Fibroblast of skin of left biceps (primary cell): ENCODE data around the gene POLR2B.
A peak's percentile ranks its signal among the peaks of the same experiment; 100 is the strongest.
"Not testable (repeated sequence)": the region's sequence is repeated elsewhere in the genome, so short reads cannot be mapped to it uniquely, and the experiment has no call there.

Experiments
- DNase-seq, 2 experiments: peaks; one replicate each; pipeline ENCODE4 v3.0.0-alpha.2; 2013; ENCODE audit warnings: low read depth in 2 of 2

Gene POLR2B

DNA sequence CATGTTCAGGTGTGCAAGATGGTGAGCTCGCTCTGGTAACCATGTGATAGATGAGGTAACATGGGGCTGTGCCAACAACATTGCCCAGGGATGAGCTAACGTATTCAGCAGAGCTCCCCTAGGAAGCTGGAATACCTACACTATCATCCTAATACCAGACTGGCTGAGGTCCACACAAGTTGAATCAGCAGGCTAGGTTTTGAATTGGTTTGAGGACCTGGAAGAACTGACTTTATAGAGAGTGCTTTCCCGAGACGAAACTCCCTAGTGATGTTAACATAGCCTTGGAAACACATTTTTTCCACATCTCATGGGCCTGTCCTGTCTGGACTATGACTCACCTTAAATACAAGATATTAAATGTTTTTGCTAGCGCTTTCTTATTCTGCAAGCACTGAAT lies 74.8 kb downstream of the POLR2B start:
- DNase-seq: peak in 1 of 2 experiments; percentile 39

DNA sequence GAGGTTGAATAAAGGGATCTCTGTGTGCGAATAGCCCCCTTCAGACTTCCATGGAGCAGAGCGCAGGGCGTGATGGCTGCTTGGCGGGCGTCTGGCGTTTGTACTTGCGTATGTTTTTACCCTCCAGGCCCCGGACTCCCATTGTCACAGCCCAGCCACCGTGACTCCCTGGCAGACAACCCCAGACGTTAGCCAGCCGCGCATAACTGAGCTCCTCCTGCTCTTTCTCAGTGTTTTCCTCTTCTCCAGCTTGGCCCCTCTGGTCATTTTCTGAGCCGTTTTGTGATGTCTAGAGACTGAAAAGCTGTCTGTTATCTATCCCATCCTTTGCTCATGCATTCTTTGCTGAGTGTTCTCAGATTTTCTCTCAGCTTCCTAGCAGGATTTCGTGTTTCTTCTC lies 77.2 kb downstream of the POLR2B start:
- DNase-seq: no peak

DNA sequence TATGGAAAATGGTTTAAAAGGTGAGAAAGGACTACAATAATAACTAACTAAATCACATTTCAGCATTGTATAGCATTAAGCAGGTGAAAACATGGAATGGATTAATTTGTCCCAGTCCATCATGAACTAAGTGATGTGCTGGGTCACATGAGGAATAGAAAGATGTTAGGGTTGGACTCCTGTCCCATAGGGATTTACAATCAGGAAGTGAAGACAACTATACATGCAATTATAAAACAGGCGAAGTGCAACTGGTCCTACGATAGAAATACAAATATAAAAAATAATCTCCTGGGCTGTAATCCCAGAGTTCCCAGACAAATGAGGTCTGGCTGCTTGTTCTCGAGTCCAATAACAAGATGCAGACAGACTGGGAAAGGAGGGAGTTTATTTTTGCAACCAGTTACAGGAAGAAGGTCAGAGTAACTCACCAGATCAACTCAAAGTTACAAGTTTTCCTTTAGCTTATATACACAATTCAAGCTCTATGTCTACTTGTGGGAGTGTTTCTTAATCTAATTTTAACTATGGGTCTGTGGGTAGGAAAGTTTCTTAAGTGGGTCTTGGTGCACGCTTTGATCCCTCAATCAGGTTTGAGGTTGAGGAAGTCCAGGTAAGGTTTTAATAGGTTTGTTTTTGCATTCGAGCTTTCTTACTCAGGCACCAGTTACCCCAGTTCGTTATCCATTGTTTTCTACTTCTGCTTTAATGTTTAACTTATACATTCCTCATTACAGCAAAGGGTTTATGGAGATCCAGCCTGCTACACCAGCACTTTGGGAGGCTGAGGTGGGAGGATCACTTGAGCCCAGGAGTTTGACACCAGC lies 81.4 kb downstream of the POLR2B start:
- DNase-seq: no peak

DNA sequence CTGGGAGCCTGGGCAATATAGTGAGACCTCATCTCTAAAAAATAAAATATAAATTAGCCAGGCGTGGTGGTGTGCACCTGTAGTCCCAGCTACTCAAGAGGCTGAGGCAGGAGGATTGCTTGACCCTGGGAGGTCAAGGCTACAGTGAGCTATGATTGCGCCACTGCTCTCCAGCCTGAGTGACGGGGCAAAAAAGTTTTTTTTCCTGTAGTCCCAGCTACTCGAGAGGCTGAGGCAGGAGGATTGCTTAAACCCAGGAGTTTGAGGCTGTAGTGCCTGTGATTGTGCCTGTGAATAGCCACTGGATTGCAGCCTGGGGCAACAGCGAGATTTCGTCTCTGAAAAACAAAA lies 82.0 kb downstream of the POLR2B start:
- DNase-seq: not testable (repeated sequence)

DNA sequence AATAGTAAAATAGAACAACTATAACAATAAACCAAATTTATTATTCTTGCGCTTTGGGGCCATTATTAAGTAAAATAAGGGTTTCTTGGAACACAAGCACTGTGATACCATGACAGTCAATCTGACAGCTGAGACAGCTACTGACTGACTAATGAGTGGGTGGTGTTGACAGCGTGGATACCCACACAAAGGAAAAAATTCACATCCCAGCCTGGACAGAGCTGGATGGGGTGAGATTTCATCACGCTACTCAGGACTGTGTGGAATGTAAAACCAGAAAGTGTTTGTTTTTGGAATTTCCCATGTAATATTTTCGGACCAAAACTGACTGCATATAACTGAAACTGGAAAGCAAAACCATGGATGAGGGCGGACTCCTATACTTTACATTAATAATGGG lies 82.7 kb downstream of the POLR2B start:
- DNase-seq: no peak

DNA sequence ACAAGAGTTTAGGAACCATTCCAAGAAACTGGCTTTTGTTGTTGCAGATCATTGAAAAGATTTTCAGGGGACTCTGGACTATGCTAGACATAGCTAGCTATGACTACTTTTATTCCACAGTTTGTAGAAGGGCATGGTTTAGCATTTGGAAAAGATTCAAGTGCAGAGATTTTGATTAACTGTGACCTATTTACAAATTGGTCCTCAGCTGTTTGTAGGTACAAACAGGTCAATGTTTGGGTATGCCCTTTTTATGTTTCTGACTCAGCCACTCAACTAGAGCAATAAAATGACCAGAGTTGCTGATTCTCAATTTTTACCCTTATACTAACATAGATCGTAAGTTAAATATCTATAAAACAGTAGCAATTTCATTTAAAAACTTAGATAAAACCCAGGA lies 84.8 kb downstream of the POLR2B start:
- DNase-seq: no peak

DNA sequence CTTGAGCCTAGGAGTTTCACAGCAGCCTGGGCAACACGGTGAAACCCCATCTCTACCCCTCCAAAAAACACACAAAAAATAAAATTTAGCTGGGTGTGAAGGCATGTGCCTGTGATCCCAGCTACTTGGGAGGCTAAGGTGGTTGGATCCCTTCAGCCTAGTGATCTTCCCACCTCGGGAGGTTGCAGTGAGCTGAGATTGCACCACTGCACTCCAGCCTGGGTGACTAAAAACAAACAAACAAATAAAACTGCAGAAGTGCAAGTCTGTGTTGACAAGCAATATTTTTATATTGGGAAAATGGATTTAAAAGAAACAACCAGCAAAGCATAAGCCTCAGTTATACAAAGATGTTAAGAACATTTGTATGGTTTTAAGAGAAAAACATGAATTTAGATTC lies 85.4 kb downstream of the POLR2B start:
- no peak for DNase-seq

DNA sequence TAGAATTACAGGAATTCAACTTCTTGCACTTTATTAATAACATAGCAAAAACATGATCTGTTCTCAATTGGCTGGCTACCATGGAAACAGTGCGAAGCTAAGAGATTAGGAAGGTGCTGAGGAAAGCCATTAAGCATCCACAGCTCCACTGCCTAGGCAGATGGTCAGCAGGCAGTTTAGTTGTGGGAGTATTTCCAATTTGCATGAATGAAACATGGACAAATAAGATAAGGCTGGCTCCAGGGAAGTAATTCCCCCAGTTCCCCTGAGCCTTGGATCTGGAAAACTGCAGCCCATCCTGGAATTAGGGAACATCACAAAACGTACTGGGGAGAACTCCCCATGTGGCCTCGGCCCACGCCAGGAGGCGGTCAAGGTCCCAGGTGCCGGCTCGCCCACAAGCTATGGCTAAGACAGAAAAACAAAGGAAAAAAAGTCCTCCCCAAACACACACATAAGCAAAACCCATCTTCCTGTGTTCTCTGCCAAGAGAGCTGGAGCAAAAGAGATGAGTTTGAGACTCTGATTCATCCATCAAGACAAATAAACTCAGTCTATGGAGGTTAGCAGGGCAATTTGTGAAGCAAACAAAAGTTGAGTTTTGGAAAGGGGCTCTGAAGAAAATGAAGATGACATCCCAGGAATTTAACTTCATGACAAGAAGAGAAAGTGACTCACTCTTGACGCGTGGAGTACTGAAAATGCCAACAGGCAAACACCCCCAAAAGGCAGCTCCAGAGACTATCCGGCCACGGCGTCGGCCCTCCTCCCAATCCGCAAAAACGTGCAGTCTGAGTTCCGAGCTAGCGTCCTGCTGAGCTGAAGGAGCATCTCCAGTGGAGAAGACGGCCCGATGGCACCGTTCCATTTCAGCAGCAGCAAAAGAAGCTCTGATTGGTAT lies 86.4 kb downstream of the POLR2B start:
- peak; percentile 73 to 78 for DNase-seq

DNA sequence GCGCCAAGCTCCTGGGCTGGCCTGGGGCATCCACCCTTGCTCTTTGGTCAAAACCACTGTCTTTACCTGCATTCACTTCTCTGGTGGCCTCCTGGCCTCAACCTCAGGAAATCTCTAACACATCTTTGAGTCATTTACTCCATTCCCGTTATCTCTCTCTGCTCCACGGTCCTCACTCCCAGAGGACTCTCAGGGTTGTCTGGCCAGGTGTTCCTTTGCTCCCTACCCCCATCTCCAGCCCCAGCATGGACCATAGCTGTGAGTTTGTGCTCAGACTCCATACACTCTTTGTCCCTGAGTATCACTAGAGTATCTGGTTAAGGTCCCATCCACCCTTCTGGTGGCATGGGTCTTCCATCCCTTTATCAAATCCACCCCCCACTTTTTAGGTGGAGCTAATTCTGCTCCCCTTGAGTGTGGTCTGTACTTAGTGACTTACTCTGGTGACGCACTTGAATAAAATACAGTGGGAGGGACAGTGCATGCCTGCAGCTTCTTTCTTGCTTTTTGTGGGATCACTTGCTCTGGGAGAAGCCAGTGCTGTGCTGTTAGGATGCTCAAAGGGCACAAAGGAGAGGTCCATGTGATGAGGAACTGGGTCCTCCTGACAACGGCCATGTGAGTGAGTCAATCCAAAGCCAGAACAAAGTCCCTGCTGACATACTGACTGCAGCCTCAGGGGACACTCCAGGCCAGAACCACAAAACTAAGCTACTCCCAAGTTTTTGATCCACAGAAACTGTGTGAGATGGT lies 87.2 kb downstream of the POLR2B start:
- DNase-seq: no peak

DNA sequence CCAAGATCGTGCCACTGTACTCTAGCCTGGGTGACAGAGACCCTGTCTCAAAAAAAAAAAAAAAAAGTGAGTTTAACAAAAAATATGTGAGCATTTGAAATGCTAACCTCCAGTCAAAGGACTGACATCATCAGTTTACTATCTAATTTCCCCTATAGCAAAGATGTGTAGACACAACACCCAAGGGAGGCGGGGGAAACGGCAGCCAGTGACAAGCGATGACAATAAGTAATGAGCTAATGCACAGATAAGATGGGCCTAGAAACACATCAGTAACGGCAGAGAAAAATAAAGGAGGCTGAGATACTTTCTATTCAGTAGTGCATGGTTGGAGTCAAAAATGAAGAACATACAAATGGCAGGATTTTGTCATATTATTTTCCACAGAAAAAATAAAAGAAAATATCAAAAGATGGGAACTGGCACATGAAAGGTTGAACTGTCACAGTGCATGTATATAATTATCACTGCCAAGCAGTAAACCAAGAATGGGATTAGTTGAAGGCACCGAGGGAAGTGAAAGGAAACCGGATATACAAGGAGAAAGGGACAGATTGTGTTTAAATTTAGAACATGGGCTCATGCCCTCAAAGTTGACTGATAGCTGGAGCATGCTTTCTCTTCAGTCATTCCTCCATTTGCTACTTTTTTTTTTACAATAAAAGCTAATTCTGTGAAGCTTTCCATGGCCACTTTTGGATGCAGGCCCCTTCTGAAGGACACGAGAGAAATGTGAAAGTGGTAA lies 89.7 kb downstream of the POLR2B start:
- DNase-seq: no peak

DNA sequence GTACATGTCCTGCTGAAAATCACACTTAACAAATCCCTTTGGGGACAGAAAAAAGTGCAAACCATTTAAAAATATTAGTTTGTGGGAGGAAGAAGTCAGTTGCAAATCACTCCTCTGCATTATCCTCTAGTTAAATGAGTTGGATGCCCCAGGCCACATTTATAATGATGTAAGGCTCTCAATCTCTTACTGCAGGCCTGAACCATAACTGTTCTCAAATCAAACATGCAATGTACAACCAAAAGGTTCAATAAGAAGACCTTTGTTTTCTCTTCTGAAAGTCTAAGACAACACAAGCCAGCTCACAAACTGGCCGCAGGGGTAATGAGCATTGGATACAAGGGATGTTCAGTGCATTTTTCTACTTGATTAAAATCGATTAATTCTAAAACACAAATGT lies 91.8 kb downstream of the POLR2B start:
- no peak for DNase-seq

DNA sequence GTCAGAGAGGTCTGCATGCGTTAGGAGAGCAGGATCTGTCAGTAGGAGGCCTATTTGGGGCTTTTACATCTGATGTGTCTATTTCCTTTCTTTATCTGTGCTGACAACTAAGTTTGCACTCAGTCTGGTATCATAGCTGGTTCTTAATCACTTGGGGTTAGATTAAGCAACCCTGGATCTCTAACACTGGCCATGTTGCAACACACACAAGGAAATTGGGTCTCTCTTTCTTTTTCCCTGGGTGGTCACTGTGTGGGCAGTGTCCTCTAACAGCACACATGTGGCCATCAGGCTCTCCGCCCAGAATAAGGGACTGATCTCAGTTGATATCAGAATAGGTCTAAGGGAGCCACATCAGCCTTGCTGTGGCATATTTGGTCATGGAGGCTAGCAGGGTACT lies 92.6 kb downstream of the POLR2B start:
- DNase-seq: peak in 1 of 2 experiments; percentile 23

DNA sequence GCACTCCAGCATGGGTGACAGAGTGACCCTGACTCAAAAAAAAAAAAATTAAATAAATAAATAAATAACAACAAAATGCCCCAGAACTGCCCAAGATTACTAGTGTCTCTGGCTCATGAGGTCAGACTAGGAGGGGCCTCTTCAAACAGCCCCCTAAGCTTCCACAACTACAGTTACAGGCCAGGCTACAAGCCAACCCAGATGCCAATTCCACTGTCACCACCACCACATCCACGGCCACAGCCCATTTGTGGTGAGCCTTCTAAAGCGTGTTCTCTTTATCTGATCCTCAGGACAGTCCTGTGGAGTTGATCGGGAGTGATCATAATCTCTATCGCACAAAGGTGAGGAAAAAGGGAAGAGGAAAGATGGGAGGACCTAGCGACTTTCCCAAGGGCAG lies 94.9 kb downstream of the POLR2B start:
- DNase-seq: no peak

DNA sequence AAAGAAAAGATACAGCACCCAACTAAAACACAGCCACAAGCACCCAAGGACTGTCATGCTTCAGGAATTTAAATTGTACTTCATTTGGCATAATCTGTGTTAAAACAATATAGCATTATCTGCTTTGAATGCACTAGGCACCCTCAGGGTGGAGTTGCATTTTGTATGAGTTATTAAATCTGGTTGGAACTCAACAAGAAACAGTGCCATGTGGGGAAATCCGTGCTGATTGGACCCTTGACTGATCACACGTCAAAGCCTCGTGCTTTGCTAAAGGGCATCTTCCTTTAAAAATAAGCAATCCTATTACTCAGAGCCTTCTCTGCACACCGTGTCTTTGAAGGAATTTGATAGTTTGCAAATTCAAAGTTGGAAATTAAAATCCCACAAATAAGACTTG lies 96.0 kb downstream of the POLR2B start:
- DNase-seq: no peak

DNA sequence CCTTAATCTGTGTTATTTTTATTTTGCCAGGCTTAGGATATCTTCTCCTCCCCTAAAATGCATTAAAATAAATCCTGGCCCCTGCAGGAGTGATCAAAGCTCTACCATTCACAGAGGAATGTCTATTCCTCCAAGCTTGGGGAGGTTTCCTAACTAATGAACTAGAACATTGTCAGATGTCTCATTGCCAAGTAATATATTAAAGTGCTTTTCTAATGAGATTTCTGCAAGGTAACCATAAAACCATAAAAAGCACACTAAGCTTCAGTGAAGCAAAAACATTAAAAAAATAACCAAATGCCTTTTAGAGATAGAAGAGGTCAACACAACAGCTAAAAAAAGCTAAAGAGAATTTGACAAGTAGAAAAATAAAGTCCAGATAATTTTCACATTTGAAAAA lies 96.7 kb downstream of the POLR2B start:
- no peak for DNase-seq

DNA sequence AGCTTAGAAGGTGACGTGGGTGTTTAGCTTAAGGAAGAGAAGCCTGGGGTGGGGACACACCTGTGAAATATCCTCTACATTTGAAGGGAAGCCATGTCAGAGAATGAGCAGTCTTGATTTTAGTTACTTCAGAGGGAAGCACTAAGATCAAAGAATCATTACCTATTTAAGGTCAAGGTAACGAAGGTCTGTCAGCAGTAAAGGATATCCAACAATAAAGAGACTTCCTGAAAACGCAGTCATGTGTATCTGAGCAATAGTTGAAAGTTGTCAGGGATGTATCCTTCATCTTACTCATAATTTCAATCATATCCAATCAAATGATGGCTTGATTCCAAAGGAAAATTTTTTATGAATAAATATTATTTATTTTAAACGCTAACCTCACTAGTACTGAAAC lies 98.0 kb downstream of the POLR2B start:
- DNase-seq: no peak

DNA sequence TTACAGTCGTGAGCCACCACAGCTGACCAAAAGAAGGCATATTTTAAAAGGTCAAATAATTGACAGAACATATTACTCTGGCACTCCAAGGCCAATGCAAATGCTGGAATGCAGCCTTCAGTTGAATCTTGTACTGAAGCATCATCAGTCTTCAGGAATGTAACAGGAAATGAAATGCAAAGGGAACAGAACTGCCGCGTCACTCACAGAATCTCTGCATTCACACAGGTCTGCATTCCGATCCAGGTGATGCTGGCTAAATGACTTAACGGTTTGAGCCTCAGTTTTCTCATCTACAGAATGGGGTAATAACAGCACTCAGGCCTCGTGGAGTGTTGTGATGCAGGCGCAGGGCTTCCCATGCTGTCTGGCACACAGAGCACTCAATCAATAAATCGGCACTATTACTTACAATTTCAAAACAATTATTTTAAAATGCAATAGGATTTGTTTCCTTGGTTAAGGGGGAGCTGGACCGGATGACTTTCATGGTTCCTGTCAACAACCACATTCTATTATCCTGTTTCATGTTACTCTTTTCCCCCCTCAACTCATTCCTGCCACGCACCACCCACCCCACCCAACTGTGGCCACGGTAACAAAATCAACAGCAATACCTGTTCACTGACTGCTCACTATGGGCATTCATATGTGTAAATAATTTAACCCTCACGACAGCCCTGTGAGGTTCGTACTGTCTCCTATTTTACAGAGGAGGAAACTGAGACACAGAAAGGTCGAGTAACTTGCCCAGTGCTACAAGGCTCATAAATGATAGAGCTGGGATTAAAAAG lies 99.1 kb downstream of the POLR2B start:
- peak in 1 of 2 experiments; percentile 41 for DNase-seq

DNA sequence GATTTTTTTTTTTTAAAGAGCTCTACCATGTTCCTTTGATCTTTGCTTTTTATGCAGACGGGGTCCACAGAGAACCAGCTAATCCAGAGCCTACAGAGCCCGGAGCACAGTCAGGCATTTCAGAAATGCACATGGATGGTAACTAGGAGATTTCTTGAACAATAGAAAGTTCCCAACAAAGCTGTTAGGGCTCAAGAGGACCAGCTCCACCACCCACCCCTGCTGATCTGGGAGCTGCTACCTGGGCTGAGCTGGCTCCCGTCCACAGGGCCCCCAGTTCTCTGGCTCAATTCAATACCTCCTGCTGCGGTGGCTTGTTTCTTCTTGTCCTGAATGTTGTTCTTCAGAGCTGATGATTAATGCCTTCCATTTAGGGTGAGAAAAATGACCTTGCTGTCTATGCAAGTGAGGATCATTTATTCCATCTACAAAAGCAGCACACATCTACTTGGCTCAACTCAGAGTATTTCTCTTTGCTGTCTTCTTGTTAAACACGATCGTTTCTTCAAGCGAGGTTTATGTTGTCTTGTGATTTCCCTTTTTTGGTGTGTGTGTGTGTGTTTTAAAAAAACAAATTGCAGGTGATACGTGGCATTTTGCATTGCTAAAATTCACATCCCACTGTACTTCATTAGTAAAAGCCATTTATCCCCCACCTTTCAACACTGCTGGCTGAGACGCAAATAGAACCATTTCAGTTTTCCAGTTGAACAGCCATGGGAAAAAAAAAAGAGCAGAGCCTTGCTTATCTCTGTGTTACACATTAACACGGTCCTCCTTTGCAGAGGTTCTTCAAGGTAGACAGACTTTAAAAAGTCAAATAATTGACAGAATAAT lies 100.2 kb downstream of the POLR2B start:
- DNase-seq: no peak
